HG02938 (cell line): Measurements from ENCODE around the gene NDUFA8.

Source experiments
- ATAC-seq: cut with Tn5 transposase; IDR thresholded peaks from one replicate; pipeline ENCODE4 v1.9.1; 2021; ENCODE audit warnings: mild to moderate bottlenecking, moderate library complexity; ENCODE audit not compliant: unreplicated experiment

The NDUFA8 gene

DNA sequence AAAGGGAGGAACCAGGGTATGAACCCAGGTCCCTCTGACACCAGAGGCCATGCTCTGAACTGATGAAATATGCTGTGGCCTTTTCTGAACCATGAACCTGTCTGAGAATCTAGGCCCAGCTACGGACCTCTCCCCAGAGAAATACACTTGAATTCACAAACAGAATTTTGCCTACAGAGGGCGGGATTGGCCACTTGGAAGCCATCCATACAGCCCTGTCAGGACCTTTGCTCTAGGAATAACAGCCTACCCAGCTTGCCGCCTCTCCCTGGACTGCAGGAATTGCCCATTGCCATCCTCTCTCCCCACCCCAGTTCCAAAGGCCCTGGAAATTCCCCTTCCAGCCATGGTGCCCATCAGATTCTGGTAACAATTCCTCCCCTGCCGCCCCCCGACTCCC lies 26.7 kb upstream of the NDUFA8 start:
- no peak for ATAC-seq

DNA sequence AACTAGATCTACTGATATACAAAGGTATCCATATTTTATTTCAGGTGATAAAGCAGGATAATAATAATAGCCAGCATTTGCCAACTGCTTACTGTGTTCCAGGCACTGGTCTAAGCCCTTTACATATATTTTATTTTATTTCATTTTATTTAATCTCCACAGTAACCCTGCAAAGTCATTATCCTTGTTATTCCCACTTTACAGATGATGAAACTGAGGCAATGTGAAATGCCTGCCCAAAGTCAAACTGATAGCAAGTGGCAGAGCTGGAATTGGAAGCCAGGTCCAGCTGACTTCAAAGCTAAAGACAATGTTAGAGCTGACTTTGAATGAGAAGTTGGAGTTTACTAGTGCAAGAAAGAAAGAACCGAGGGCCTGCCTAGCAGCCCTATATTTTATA lies 25.0 kb upstream of the NDUFA8 start:
- ATAC-seq, result no peak

DNA sequence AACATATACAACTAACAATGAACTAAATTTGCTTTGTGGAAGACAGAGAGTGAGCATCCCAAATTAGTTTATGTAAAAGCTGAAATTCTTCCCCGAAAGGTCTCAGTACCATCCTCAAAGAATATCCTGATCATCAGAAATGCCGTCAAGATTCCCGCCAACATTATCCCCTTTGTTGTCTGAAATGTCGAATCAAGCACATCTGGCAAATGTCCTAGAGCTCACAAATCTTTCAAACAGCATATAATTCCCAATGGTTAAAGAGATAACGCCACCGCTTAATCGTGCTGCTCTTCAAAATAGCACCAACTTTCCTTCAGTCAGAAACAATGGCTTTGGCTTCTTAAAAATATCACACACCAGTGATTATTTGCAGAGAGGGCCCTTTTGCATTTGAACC lies 23.9 kb upstream of the NDUFA8 start:
- no peak for ATAC-seq

DNA sequence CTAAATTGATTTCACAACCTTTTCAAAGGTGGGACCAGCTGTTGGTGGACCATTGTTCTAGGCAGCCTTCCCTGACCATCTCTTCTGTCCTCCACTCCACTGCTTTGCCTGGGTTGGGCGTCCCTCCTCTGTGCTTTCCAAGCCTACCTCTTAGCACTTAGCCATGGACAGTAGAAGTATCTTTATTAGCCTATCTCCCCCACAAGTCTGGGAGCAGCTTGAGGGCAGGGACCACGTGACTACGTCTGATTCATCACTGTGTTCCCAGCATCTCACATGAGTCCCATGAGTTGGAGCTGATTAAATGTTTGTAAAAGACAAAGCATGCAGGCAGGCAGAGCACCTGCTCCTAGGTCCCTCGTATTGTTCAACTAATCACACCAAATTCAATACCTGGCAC lies 21.1 kb upstream of the NDUFA8 start:
- no peak for ATAC-seq

DNA sequence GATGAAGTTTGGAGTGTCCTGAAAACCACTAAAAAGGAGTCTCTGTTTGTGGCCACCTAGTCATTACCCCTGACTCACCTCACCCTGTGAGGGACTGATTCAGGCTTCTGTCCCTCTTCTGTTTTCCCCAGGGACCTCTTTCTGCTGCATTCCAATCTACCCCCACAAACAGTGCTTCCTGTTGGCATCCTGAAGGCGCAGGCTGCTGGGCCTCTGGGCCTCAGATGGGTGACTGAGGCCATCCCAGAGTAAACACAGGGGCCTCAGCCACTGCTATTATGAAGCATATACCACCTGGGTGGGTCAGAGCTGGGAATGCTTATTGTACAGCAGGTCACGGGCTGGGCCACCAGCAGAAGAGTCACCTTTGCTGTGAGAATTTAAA lies 20.1 kb upstream of the NDUFA8 start:
- ATAC-seq, result no peak

DNA sequence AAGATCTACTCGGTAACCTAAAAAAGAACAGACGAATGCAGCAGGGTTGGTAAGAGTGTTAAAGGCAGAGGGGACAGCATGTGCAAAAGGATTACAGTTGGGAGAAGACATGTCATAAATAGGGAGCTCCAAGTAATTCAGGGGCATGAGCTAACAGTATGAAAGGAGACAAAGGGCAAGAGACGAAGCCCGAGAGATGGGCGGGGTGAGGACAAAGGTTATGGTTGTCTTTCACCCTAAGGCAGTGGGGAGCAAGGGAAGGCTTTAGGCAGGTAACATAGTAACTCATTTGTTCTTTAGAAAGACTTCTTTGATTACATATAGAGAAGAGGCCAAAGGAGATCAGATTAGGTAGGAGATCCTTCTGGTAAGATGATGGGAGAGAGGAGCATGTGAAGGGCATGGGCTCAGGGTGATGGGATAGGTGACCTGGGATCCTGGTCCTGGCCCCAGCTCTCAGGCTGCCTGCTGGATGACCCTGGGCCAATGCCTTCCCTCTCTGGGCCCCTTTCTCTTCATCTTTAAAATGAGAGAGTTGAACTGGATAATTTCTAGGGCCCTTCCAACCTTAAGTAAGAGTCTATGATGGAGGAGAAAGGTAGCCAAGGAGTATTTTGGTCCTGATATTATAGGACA lies 19.6 kb upstream of the NDUFA8 start:
- ATAC-seq, result no peak

DNA sequence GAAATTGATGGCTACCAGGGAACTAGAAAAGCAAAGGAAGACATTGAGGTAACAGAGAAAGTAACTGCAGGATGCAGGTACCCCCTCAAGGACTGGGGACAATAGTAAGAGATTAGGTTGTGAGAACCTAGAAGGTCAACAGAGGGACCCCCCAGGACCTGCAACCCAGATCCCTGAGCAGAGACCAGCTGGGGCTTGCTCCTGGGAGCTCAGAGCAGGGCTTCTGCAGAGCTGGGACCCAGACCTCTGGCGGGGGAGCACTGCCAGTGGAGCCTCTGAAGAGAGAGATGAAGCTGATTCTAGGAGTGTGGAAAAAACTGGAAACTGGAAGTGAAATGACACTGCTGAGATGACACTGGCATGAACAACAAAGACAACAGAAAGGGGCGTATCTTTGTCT lies 17.3 kb upstream of the NDUFA8 start:
- no peak for ATAC-seq

DNA sequence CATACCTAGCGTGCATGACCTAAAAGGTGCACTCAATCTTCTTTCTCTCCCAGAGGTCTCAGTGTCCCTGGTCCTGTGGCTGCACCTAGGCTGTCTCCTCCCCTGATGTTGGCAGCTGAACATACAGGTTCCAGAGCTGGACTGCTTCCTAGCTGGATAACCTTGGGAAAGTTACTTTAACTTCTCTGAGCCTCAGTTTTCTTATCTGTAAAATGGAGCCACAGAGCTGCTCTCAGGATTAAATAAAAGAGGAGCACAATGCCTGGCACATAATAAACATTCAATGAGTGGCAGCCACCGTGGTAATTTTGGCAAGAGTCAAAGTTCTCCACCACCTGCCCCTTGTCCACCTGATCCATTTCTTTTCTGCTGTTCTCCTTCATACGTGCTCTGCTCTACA lies 14.1 kb upstream of the NDUFA8 start:
- ATAC-seq, result no peak

DNA sequence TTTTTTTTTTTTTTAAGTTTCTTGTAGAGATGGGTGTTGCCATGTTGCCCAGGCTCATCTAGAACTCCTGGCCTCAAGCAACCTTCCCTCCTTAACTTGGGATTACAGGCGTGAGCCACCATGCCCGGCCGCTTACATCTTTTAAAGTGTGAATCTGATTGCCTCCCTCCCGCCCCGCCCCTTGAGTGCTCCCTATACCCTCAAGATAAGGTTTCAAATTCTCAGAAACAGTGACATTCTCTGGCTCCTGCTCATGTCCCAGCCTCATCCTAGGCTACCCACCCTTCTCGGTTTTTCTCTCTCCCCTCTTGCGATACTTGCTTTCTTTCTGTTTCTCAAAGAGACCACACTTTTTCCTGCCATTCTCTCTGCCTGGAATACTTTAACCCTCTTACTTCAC lies 12.6 kb upstream of the NDUFA8 start:
- ATAC-seq, result no peak

DNA sequence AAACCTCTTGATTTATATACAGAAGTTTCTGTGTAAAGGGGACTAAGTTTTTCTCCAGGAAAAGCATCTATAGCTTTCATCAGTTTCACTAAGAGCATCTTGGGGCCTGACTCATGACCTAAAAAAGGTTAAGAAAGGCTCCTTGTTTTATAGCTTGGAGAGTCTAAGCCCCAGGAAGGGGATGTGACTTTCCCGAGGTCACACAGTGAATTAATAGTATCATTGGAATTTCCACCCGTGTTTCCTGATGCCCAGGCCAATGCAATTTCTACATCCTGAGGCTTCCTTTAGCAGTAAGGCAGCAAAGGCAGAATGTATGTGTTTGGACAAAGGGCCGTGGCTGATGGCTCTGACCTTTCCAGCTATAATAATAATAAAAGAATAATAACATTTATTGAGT lies 8.8 kb upstream of the NDUFA8 start:
- ATAC-seq, result no peak

DNA sequence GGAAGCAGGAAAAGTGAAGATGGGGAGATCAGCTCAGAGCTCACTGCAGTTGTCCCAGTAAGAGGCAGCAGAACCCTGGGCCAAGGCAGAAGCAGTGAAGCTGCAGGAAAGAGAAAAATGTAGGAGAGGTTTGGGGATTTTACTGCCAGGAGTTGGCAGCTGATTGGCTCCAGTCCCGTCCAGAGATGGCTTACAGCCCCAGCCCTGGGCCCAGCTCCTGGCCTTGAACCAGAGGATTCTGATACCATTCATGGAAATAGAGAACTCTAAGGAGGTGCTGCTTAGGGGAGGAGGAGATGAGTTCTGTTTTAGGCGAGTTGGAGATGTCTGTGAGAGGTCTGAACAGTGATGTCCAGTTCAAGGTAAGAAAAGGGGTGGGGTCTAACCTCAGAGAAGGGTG lies 4.7 kb upstream of the NDUFA8 start:
- no peak for ATAC-seq

DNA sequence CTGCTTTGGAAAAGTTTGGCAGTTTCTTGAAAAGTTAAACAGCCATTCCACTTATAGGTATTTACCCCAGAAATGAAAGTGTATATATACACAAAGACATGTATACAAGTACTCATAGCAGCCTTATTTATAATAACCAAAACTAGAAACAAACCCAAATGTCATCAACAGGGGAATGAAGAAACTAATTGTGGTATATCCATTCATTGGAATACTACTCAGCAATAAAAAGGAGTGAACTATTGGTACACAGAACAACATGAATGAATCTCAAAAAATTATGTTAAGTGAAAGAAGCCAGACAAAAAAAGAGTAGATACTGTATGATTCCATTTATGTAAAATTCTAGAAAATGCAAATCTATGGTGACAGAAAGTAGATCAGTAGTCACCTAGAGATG lies 2.8 kb upstream of the NDUFA8 start:
- ATAC-seq, result no peak

DNA sequence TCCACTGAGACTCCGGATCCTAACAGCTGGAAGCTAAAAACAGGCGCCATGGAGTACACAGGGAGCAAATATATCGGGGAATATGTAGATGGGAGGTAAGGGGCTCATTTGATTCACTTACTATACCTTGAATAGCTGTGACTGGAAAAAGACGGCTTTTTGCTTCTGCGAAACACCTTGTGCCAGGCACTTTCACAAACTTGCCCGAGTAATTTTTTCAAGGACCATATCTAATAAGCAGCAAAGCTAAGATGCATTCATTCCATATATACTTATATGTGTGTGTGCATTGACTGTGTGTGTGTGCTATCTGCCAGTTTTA lies 307 bp upstream of the NDUFA8 start:
- no peak for ATAC-seq

DNA sequence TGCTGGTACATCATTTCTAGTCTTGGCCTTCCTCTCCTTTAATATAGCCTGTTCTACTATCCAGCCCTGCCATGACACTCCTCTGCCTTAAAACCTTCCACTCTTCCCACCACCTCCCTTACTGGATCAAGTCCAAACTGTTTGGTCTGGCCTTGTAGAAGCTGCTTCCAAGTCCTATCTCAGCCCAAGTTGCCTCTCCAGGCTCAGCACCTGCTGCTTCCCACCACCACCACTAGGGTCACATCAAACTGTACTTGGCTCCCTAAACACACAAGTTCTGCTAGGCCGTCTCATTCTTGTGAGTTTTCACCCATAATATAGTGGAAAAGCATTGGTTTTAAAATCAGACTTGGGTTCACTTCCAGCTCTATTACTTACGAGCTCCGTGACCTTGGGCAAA lies 1.4 kb downstream of the NDUFA8 start:
- ATAC-seq, result peak; percentile 38

DNA sequence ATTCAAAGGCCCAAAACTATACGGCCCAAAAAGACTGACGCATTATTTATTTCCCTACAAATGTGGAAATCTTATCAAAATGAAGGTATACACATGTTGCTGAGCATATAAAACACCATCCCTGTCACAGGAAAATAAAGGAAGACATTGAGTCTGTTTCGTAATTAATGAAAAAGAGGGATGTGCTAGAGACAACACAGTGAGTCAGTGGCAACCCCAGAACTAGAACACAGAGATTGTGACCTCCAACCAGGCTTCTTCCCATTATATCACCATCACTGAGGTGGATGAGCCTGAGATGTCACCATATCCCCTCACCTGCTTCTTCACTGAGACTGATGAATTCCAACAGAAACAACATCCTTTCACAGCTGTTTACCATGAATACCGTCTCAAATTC lies 3.8 kb downstream of the NDUFA8 start:
- no peak for ATAC-seq

DNA sequence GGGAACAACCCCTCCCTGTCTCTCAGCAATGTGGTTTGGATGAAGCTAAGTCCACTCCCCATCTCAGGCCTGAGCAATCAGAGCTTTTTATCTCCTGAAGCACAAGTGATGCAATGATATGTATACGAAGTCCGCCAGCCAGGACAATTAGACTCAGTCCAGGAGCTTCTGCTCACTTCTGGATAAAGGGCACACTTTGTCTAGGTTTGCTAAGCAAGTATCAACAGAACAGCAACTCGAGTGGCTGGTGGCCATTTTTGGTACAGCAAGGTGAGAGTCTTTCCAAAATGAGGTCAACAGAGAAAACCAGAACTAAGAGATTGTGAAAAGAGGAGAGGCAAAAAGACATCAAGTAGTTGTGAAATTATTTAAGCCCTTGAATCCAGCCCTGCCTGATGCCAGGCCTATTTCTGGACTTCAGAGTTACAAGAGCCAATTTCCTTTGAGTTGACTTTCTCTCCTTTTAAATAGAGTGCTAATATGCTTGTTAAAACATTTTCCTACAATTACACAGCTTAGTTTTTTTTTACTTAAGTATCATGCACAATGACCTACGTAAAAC lies 8.2 kb downstream of the NDUFA8 start:
- ATAC-seq, result no peak

DNA sequence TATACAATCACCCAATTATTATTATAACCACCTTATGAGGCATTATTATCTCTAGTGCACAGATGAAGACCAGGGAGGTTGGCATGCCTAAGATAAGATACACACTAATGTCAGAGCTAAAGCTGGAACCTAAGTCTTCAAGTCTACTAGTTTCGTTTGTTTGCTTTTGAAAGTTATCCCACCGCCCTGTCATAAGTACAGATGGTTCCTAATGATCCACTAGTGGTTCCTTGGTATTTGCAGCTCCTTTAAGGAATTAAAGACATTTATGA lies 14.1 kb downstream of the NDUFA8 start:
- ATAC-seq, result no peak

DNA sequence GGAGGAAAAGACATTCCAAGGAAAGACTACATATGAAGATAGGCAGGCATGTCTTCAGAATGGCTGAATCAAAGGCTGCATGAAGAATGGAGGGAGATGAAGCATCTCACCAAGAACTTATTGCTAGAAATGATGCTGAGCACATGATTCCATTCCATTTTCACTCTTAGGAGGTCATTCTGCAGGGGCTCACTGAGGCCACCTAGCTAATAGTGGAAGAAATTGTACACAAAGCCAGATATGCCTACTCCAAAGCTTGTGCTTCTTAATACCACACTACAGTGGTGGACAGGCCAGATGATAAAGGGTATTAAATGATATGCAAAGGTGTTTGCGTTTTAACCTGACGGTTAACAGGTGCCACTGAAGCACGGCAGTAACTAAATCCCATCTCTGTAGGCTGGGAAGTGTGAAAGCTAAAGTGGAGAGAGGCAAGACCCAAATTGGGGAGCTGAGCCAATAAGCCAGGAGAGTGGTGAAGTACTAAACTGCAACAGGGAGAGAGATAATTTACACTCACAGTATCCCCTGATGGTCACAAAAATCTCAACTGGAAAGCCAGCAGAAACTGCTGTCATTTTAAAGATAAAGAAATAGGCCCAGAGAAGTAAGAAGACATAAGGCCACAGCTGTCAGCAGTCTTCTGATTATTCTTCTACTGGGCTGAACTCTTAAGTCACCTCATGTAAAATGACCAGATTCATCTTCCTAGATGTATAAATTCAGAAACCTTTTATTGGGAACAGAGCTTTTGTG lies 14.6 kb downstream of the NDUFA8 start:
- ATAC-seq, result no peak

DNA sequence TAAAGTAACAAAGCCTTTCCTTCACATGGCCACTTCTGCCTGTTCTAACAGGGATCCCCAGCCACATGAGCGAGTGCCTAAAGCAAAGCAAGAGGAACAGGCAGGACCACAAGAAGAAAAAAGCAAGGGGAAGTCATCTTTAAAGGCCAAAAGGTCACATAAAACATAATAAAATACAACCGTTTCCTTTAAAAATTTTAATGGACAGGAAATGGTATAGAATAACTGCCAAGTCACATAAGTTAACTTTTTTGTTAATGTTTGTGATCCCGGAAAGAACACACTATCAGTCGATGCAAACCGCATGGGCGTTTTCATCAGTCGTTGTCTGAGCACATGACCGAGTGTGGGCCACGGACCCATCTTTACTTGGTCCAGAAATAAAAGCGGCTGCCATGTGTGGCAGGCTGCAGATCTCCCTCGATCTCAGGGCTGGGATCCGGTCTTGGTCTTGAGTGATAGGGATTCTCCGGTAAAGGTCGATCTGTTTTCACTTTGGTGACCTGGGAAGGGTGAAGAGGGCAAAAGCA lies 15.6 kb downstream of the NDUFA8 start:
- no peak for ATAC-seq

DNA sequence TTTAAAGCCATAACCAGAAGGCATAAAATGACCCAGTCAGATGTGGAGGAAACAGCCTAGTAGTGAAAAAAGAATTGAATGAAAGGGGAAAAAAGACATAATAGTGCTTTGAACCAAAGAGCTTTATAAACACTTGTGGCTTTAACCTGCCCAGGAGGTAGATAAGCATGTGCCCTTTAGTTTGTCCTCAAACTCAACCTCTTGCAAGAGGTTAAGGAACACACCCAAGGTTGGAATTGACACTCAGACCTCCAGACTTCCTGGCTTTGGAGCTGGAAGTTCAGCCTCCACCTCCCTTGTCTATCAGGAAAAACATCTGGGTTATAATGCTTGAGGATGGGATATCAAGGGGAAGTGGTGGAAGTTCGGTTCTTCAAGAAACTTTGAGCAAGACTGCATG lies 16.3 kb downstream of the NDUFA8 start:
- no peak for ATAC-seq

DNA sequence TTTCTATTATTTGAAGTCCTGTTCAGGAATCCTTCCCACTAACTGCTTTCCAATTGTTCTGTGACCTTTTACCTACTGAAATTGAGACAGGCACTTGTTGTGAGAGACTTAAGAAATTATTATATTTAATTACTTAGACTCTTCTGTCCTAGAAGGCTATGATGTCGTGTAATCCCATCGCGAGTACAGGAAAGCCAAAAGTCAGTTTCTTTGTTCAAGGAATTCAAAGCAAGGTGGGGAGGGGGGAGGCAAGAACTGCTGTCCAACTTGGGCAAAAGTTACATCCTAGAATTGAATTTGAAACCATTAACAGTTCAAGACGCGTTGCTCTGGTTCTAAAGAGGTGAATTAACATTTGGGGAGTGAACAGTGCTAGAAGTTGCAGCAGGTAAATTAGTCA lies 17.9 kb downstream of the NDUFA8 start:
- ATAC-seq, result no peak

DNA sequence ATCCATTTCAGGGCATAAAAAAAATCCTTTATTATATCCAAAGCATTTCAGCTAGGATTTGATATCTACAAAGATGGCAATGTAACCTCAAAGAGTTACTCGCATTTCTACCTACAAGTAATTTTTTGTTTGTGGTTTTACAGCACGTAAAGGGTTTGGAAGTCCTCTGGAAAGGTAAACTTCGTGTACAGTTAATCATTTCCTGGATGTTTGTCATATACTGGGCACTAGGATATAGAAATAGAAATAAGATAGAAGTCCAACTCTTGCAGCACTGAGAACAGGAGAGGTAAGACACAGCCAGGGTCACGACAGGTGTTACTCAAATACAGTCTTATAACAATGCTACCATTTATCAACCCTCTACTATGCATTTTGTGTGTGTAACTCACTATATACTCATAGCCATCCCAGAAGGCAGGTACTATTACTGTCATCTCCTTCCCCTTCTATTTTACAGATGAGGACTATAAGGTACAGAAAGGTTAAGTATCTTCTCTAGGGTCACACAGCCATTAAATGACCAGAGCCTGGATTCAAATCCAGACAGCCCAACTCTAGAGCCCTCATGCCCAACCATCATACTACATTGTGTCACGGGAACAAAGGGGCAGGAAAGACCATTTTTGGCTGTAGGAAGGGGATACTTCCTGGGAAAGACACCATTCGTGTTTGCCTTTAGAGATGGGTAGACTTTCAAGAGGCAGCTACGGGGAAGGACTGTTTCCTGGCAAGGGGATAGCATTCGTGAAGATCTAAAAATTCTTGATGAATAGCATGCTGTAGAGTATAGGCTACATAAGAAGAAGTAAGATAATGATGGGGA lies 19.0 kb downstream of the NDUFA8 start:
- no peak for ATAC-seq
